Measurements from ENCODE around the gene GFER. TPM values are rescaled to one million over a fixed set of nuclear protein-coding genes. Genes with fewer than 3 reads are reported as not detected.

Gene GFER
- total RNA-seq, 1 experiment from 2014 or later = 58.5 TPM

DNA sequence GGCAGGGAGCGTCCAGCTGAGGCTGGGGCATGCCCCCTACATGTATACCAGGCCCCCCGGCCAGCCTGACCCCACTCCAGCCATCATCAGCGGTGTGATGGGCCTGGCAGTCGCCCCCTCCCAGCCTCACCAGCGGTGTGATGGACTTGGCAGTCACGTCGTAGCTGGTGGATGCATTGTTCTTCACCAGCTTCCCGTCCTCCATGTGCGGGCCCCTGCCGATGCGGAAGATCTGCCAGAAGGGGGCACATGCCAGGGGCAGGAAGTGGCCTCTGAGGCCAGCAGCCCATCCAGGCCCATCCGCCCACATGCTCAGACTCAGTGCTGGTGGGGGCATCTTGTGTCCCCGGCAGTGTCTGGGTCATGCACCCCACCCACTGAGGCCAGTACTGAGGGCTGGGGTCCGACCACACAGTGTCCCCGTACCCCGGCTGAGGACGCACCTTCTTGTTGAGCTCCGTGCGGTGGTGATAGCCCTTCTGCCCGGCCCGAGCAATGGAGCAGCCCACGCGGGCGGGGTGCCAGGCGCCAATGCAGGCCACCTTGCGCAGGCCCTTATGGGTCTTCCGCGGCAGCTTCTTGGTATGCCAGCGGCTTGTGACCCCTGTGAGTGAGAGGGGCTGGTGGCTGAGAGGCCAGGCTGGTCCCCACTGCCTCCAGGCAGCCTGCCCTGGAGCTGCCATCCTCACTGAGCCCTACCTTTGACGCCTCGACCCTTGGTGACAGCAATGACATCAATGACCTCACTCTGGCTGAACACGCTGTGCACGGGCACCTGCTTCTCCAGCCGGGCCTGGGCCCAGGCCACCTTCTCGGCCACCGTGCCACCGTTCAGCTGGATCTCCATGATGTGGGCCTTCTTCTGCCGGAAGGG lies 37.3 kb upstream of the GFER start:
- no peak overlapping the region for H3K27ac Mint-ChIP-seq
- peaks cover 16% of the 10 kb centered on the region for H3K4me1 Mint-ChIP-seq
- H3K9me3 Mint-ChIP-seq = no peaks in the 10 kb centered on the region
- peak; percentile 44 for DNase-seq (ENCODE audit: low spot score)
- POLR2A ChIA-PET = interaction anchor here (0.8 to 1.9 kb wide), 3 partner anchors 14 to 25 kb away, joined by 3 to 6 read pairs (median 3); partner anchors contain the start of genes RPS2 and TBL3
- no peak for ATAC-seq
- no peak overlapping the region for H3K4me3 Mint-ChIP-seq
- peaks cover 16% of the 10 kb centered on the region for H3K27me3 Mint-ChIP-seq (ENCODE audit: low read depth)
- CTCF ChIA-PET = interaction anchor here (0.5 to 2.8 kb wide), 14 partner anchors 11 to 164 kb away, joined by 3 to 13 read pairs (median 4); partner anchors contain the start of genes NUBP2, RPS2, SPSB3 and TBL3
- H3K36me3 Mint-ChIP-seq = no peaks in the 10 kb centered on the region
- TF ChIP-seq E2F4 (CRISPR knock-in tag; IDR thresholded peaks at IDR 0.05; ENCODE audit: borderline replicate concordance, low read depth) (no peak), PRRX2 (CRISPR knock-in tag; IDR thresholded peaks at IDR 0.05) (no peak)

GRCh38 chr16:1947369-1947670 lies 36.7 kb upstream of the GFER start:
- Mint-ChIP-seq H3K27me3 (ENCODE audit: low read depth) (peaks cover 17% of the 10 kb centered on the region), H3K36me3 (no peaks in the 10 kb centered on the region), H3K4me3 (no peak overlapping the region), H3K4me1 (peaks cover 13% of the 10 kb centered on the region), H3K27ac (no peak overlapping the region), H3K9me3 (no peaks in the 10 kb centered on the region)
- ChIA-PET POLR2A (interaction anchor here (1.9 kb wide), 1 partner anchor 17 kb away, joined by 6 read pairs; the partner anchor contains the start of gene RPS2), CTCF (interaction anchor here (0.6 to 2.8 kb wide), 7 partner anchors 12 to 123 kb away, joined by 3 to 13 read pairs (median 4); no protein-coding TSS in a partner anchor)
- TF ChIP-seq, protein P1, sequence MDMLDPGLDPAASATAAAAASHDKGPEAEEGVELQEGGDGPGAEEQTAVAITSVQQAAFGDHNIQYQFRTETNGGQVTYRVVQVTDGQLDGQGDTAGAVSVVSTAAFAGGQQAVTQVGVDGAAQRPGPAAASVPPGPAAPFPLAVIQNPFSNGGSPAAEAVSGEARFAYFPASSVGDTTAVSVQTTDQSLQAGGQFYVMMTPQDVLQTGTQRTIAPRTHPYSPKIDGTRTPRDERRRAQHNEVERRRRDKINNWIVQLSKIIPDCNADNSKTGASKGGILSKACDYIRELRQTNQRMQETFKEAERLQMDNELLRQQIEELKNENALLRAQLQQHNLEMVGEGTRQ (CRISPR knock-in tag; IDR thresholded peaks at IDR 0.05) = no peak
- TF ChIP-seq ATF2 (CRISPR knock-in tag; IDR thresholded peaks at IDR 0.05; ENCODE audit: borderline replicate concordance, low read depth) (no peak), GABPB1 (CRISPR knock-in tag; IDR thresholded peaks at IDR 0.05) (no peak), HMGXB4 (CRISPR knock-in tag; IDR thresholded peaks at IDR 0.05) (no peak), ESRRA (CRISPR knock-in tag; IDR thresholded peaks at IDR 0.05; ENCODE audit: borderline replicate concordance) (no peak), ZNF423 (CRISPR knock-in tag; IDR thresholded peaks at IDR 0.05) (no peak), ZNF219 (CRISPR knock-in tag; IDR thresholded peaks at IDR 0.05; ENCODE audit: borderline replicate concordance) (no peak), TEAD4 (CRISPR knock-in tag; IDR thresholded peaks at IDR 0.05) (no peak), SP1 (CRISPR knock-in tag; conservative IDR thresholded peaks at IDR 0.05) (no peak)
- TF ChIP-seq, protein P2, sequence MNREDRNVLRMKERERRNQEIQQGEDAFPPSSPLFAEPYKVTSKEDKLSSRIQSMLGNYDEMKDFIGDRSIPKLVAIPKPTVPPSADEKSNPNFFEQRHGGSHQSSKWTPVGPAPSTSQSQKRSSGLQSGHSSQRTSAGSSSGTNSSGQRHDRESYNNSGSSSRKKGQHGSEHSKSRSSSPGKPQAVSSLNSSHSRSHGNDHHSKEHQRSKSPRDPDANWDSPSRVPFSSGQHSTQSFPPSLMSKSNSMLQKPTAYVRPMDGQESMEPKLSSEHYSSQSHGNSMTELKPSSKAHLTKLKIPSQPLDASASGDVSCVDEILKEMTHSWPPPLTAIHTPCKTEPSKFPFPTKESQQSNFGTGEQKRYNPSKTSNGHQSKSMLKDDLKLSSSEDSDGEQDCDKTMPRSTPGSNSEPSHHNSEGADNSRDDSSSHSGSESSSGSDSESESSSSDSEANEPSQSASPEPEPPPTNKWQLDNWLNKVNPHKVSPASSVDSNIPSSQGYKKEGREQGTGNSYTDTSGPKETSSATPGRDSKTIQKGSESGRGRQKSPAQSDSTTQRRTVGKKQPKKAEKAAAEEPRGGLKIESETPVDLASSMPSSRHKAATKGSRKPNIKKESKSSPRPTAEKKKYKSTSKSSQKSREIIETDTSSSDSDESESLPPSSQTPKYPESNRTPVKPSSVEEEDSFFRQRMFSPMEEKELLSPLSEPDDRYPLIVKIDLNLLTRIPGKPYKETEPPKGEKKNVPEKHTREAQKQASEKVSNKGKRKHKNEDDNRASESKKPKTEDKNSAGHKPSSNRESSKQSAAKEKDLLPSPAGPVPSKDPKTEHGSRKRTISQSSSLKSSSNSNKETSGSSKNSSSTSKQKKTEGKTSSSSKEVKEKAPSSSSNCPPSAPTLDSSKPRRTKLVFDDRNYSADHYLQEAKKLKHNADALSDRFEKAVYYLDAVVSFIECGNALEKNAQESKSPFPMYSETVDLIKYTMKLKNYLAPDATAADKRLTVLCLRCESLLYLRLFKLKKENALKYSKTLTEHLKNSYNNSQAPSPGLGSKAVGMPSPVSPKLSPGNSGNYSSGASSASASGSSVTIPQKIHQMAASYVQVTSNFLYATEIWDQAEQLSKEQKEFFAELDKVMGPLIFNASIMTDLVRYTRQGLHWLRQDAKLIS (CRISPR knock-in tag; IDR thresholded peaks at IDR 0.05; ENCODE audit: borderline replicate concordance) = no peak
- TF ChIP-seq, protein P3, sequence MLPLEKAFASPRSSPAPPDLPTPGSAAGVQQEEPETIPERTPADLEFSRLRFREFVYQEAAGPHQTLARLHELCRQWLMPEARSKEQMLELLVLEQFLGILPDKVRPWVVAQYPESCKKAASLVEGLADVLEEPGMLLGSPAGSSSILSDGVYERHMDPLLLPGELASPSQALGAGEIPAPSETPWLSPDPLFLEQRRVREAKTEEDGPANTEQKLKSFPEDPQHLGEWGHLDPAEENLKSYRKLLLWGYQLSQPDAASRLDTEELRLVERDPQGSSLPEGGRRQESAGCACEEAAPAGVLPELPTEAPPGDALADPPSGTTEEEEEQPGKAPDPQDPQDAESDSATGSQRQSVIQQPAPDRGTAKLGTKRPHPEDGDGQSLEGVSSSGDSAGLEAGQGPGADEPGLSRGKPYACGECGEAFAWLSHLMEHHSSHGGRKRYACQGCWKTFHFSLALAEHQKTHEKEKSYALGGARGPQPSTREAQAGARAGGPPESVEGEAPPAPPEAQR (CRISPR knock-in tag; IDR thresholded peaks at IDR 0.05) = no peak
- no peak for ATAC-seq
- no peak for DNase-seq (ENCODE audit: low spot score)
